ENCODE data around the gene CTIF. TPM values are rescaled to one million over a fixed set of nuclear protein-coding genes. Genes with fewer than 3 reads are reported as not detected.

Gene CTIF
- total and polyA plus RNA-seq, 2 experiments from 2014 or later, result 8.6 to 14.4 TPM

- H3K27ac ChIP-seq (ENCODE audit: low read depth), result no peak overlapping the region
- H3K4me1 Mint-ChIP-seq, result peaks cover 17% of the 10 kb centered on the region
- H3K27me3 ChIP-seq (ENCODE audit: insufficient read depth), result no peaks in the 10 kb centered on the region
- H3F3A ChIP-seq (replicated peaks; ENCODE audit: low read depth), result 0 out of 2 replicates have a peak, but pooled peaks cover 3% of the 10 kb centered on the region
- no peak overlapping the region for H3K4me3 Mint-ChIP-seq
- H3K27ac Mint-ChIP-seq, result no peak overlapping the region
- no peak for DNase-seq (ENCODE audit: low spot score)
- H3K4me3 ChIP-seq, result no peak overlapping the region
- no peak for ATAC-seq
- H4K20me1 ChIP-seq (replicated peaks; ENCODE audit: insufficient read depth), result no peaks in the 10 kb centered on the region; the same call in 1 of the 2 replicates
- H3K27me3 Mint-ChIP-seq (ENCODE audit: insufficient read depth, low read depth, poor library complexity), result peaks cover 3% of the 10 kb centered on the region
- H3K9me2 ChIP-seq (ENCODE audit: insufficient read depth), result no peaks in the 10 kb centered on the region
- peaks cover 2% of the 10 kb centered on the region; the same call in 1 of the 2 replicates for H3K36me3 ChIP-seq (ENCODE audit: insufficient read depth)
- peaks cover 5% of the 10 kb centered on the region for H3K36me3 Mint-ChIP-seq (ENCODE audit: low read depth)
- no peak overlapping the region for H3K4me2 ChIP-seq
- no peak overlapping the region for H2AFZ ChIP-seq
- TF ChIP-seq CTCF (conservative IDR thresholded peaks at IDR 0.05; ENCODE audit: low read depth in 2 of 2) (no peak), JUNB (IDR thresholded peaks at IDR 0.05; ENCODE audit: unreplicated experiment) (no peak), POLR2AphosphoS5 (IDR thresholded peaks at IDR 0.05; ENCODE audit: low read depth) (no peak), EZH2phosphoT487 (IDR thresholded peaks at IDR 0.05; ENCODE audit: unreplicated experiment) (no peak), ZNF114 (CRISPR knock-in tag; IDR thresholded peaks at IDR 0.05) (no peak), NANOG (IDR thresholded peaks at IDR 0.05; ENCODE audit: borderline replicate concordance) (no peak), STAT1 (IDR thresholded peaks at IDR 0.05; ENCODE audit: unreplicated experiment) (no peak), ZNF331 (CRISPR knock-in tag; IDR thresholded peaks at IDR 0.05; ENCODE audit: low read depth) (no peak)
- TF ChIP-seq, protein P1, sequence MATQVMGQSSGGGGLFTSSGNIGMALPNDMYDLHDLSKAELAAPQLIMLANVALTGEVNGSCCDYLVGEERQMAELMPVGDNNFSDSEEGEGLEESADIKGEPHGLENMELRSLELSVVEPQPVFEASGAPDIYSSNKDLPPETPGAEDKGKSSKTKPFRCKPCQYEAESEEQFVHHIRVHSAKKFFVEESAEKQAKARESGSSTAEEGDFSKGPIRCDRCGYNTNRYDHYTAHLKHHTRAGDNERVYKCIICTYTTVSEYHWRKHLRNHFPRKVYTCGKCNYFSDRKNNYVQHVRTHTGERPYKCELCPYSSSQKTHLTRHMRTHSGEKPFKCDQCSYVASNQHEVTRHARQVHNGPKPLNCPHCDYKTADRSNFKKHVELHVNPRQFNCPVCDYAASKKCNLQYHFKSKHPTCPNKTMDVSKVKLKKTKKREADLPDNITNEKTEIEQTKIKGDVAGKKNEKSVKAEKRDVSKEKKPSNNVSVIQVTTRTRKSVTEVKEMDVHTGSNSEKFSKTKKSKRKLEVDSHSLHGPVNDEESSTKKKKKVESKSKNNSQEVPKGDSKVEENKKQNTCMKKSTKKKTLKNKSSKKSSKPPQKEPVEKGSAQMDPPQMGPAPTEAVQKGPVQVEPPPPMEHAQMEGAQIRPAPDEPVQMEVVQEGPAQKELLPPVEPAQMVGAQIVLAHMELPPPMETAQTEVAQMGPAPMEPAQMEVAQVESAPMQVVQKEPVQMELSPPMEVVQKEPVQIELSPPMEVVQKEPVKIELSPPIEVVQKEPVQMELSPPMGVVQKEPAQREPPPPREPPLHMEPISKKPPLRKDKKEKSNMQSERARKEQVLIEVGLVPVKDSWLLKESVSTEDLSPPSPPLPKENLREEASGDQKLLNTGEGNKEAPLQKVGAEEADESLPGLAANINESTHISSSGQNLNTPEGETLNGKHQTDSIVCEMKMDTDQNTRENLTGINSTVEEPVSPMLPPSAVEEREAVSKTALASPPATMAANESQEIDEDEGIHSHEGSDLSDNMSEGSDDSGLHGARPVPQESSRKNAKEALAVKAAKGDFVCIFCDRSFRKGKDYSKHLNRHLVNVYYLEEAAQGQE (IDR thresholded peaks at IDR 0.05; ENCODE audit: unreplicated experiment), result no peak
- TF ChIP-seq, protein P2, sequence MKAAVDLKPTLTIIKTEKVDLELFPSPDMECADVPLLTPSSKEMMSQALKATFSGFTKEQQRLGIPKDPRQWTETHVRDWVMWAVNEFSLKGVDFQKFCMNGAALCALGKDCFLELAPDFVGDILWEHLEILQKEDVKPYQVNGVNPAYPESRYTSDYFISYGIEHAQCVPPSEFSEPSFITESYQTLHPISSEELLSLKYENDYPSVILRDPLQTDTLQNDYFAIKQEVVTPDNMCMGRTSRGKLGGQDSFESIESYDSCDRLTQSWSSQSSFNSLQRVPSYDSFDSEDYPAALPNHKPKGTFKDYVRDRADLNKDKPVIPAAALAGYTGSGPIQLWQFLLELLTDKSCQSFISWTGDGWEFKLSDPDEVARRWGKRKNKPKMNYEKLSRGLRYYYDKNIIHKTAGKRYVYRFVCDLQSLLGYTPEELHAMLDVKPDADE (IDR thresholded peaks at IDR 0.05), result no peak
- peaks cover 4% of the 10 kb centered on the region for H3K9me3 Mint-ChIP-seq
- H3K79me2 ChIP-seq (replicated peaks; ENCODE audit: insufficient read depth), result no peaks in the 10 kb centered on the region
- peaks cover 4% of the 10 kb centered on the region; the same call in 1 of the 2 replicates for H3K4me1 ChIP-seq (ENCODE audit: insufficient read depth)
Measured at GRCh38 chr18:48660346-48661228, 121.8 kb downstream of the CTIF start.
